Measurements from ENCODE around the gene ALX4.

ALX4 gene

DNA sequence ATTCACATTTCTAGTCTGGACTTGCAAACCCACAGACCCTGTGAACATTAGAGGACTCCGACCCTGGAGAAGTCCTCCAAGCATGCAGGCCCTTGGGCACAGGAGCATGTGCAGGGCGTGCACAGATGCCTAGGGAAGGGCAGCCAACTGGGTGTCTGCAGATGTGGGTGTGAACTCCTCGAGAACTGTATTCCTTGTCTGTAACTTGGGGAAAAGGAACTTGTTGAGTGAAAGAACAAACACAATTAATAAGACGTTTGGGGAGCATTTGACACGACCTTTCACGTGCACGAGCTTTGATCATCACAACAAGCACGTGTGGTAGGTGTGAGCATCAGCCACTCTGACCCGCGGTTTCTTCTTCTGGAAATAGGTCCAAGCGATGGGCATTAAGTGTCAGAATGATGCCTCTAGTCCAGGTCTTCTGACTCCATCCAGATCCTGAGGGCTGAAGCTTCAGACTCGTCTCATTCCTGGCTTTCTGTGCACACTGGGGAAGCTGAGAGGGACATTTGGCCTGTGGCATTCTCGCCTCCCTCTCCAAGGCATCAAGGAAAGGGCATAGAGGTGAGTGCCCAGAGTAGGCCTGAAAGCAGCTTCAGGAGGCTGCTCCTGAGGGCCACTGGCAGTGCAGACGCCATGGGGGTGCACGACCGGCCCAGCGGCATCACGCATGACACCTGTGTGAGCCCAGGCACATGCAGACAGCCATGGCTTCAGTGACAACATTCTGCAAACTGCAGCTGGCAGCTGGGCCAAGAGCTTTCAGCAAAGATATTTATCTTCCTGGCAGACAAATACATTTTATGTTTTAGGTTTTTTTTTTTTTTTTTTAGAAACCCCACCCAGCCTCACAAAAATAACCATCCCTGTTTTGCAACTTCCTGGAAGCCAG is 32.5 kb downstream of the ALX4 start:
- ATAC-seq (ENCODE audit: insufficient read depth, low read depth), result no peak
- Histone ChIP-seq H3K9ac (ENCODE audit: low read depth, low read length) (no peak overlapping the region), H3K36me3 (ENCODE audit: insufficient read depth, low read length) (no peaks in the 10 kb centered on the region), H3K4me2 (ENCODE audit: insufficient read depth, low read length) (no peak overlapping the region), H3K9me3 (ENCODE audit: insufficient read depth, low read length, severe bottlenecking) (no peaks in the 10 kb centered on the region), H2AFZ (ENCODE audit: low read depth, low read length) (no peak overlapping the region), H3K27ac (ENCODE audit: low read length) (no peak overlapping the region), H3K79me2 (ENCODE audit: insufficient read depth, low read length) (no peaks in the 10 kb centered on the region), H3K27me3 (ENCODE audit: insufficient read depth, low read length, poor library complexity) (no peaks in the 10 kb centered on the region), H3K4me1 (ENCODE audit: insufficient read depth, low read length) (no peaks in the 10 kb centered on the region), H3K4me3 (ENCODE audit: low read depth in 1 of 2, low read length in 2 of 2) (no peak overlapping the region), H4K20me1 (ENCODE audit: insufficient read depth, low read length) (no peaks in the 10 kb centered on the region)
- TF ChIP-seq EZH2 (IDR thresholded peaks at IDR 0.05; ENCODE audit: borderline replicate concordance, low read depth, low read length, severe bottlenecking), result no peak
- TF ChIP-seq, protein P1, sequence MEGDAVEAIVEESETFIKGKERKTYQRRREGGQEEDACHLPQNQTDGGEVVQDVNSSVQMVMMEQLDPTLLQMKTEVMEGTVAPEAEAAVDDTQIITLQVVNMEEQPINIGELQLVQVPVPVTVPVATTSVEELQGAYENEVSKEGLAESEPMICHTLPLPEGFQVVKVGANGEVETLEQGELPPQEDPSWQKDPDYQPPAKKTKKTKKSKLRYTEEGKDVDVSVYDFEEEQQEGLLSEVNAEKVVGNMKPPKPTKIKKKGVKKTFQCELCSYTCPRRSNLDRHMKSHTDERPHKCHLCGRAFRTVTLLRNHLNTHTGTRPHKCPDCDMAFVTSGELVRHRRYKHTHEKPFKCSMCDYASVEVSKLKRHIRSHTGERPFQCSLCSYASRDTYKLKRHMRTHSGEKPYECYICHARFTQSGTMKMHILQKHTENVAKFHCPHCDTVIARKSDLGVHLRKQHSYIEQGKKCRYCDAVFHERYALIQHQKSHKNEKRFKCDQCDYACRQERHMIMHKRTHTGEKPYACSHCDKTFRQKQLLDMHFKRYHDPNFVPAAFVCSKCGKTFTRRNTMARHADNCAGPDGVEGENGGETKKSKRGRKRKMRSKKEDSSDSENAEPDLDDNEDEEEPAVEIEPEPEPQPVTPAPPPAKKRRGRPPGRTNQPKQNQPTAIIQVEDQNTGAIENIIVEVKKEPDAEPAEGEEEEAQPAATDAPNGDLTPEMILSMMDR (IDR thresholded peaks at IDR 0.05; ENCODE audit: borderline replicate concordance, extremely low read depth, low read length, poor library complexity, severe bottlenecking), result no peak
- DNase-seq, result no peak

DNA sequence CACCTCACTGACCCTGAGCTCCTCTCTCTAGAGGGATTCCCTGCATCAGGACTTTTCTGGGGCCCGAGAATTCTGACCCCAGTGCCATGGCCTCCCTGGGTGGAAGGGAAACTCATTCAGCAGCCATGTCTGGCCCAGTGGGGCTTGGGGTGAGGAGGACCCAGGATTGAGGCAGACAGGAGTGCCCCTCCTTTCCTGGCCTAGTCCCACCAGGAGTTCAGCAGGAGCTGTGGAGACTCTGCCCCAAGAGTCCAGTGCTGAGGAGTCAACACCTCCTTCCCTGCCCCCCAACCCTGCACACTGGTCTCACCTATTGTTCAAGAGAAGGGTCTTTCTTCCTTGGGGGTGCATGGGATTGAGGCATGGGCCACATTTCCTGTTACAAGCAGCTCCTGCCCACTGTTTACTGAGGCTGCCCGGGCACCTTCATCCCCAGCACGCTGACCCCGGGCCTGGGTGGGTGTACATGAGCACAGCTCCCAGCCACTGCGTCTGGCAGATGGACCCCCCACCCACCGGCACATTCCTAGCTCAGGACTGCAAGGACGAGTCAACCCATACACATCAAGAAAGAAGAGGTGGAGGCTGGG is 33.9 kb downstream of the ALX4 start:
- ATAC-seq (ENCODE audit: insufficient read depth, low read depth), result no peak
- TF ChIP-seq EZH2 (IDR thresholded peaks at IDR 0.05; ENCODE audit: borderline replicate concordance, low read depth, low read length, severe bottlenecking), result no peak
- TF ChIP-seq, protein P1 (IDR thresholded peaks at IDR 0.05; ENCODE audit: borderline replicate concordance, extremely low read depth, low read length, poor library complexity, severe bottlenecking), result no peak
- Histone ChIP-seq H3K27ac (ENCODE audit: low read length) (no peak overlapping the region), H4K20me1 (ENCODE audit: insufficient read depth, low read length) (no peaks in the 10 kb centered on the region), H3K4me2 (ENCODE audit: insufficient read depth, low read length) (no peak overlapping the region), H3K9ac (ENCODE audit: low read depth, low read length) (no peak overlapping the region), H3K36me3 (ENCODE audit: insufficient read depth, low read length) (no peaks in the 10 kb centered on the region), H2AFZ (ENCODE audit: low read depth, low read length) (no peak overlapping the region), H3K4me3 (ENCODE audit: low read depth in 1 of 2, low read length in 2 of 2) (no peak overlapping the region), H3K79me2 (ENCODE audit: insufficient read depth, low read length) (no peaks in the 10 kb centered on the region), H3K27me3 (ENCODE audit: insufficient read depth, low read length, poor library complexity) (no peaks in the 10 kb centered on the region), H3K4me1 (ENCODE audit: insufficient read depth, low read length) (no peaks in the 10 kb centered on the region), H3K9me3 (ENCODE audit: insufficient read depth, low read length, severe bottlenecking) (no peaks in the 10 kb centered on the region)
- no peak for DNase-seq

DNA sequence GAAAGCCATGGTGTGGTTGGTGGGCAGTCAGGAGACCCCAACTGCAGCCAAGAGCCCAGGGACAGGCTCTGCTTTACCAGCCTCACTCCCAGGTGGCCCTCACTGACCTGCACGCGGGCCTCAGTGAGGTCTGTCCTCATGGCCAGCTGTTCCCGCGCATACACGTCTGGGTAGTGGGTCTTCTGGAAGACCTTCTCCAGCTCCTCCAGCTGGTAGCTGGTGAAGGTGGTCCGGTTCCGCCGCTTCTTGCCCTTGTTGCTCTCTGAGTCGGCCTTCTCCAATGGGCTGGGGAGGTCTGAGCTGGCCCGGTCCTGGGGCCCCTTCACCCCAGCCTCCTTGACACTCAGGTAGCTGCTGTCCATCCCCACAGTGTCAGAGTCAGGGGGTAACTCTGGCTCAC is 34.7 kb downstream of the ALX4 start:
- no peak overlapping the region for H3K27ac ChIP-seq (ENCODE audit: low read length)
- no peak overlapping the region for H3K4me2 ChIP-seq (ENCODE audit: insufficient read depth, low read length)
- H3K27me3 ChIP-seq (ENCODE audit: insufficient read depth, low read length, poor library complexity), result no peaks in the 10 kb centered on the region
- H3K79me2 ChIP-seq (ENCODE audit: insufficient read depth, low read length), result no peaks in the 10 kb centered on the region
- H4K20me1 ChIP-seq (ENCODE audit: insufficient read depth, low read length), result no peaks in the 10 kb centered on the region
- H3K9me3 ChIP-seq (ENCODE audit: insufficient read depth, low read length, severe bottlenecking), result no peaks in the 10 kb centered on the region
- no peaks in the 10 kb centered on the region for H3K4me1 ChIP-seq (ENCODE audit: insufficient read depth, low read length)
- no peak for TF ChIP-seq EZH2 (IDR thresholded peaks at IDR 0.05; ENCODE audit: borderline replicate concordance, low read depth, low read length, severe bottlenecking)
- TF ChIP-seq, protein P1 (IDR thresholded peaks at IDR 0.05; ENCODE audit: borderline replicate concordance, extremely low read depth, low read length, poor library complexity, severe bottlenecking), result no peak
- ATAC-seq (ENCODE audit: insufficient read depth, low read depth) (no peak), DNase-seq (no peak)
- H3K36me3 ChIP-seq (ENCODE audit: insufficient read depth, low read length), result no peaks in the 10 kb centered on the region
- no peak overlapping the region for H2AFZ ChIP-seq (ENCODE audit: low read depth, low read length)
- no peak overlapping the region for H3K9ac ChIP-seq (ENCODE audit: low read depth, low read length)
- no peak overlapping the region for H3K4me3 ChIP-seq (ENCODE audit: low read depth in 1 of 2, low read length in 2 of 2)

Measured in DND-41 (cell line).